GM18526 (cell line): Measurements from ENCODE around the gene PHF21B.

ENCODE experiments used
- POLR2A ChIP-seq: IDR thresholded peaks from 3 replicates; pipeline ENCODE4 v1.6.1; 2011; ENCODE audit not compliant: insufficient read length; ENCODE audit errors: extremely low read depth

Gene PHF21B

GRCh38 chr22:44914026-44914721 is 95.6 kb downstream of the PHF21B start:
- TF ChIP-seq POLR2A: no peak

GRCh38 chr22:44913198-44913983 is 96.4 kb downstream of the PHF21B start:
- no peak for TF ChIP-seq POLR2A

GRCh38 chr22:44909241-44909640 is 100.6 kb downstream of the PHF21B start:
- no peak for TF ChIP-seq POLR2A

- TF ChIP-seq POLR2A: no peak
These were observed 101.8 kb downstream of the PHF21B start for GRCh38 chr22:44907765-44908737.

GRCh38 chr22:44906999-44907644 is 102.7 kb downstream of the PHF21B start:
- TF ChIP-seq POLR2A: no peak

GRCh38 chr22:44906248-44906936 is 103.4 kb downstream of the PHF21B start:
- no peak for TF ChIP-seq POLR2A

GRCh38 chr22:44901301-44901700 is 108.5 kb downstream of the PHF21B start:
- TF ChIP-seq POLR2A: no peak

- no peak for TF ChIP-seq POLR2A
These were observed 111.6 kb downstream of the PHF21B start for GRCh38 chr22:44898236-44898635.

- TF ChIP-seq POLR2A: no peak
These were observed 114.3 kb downstream of the PHF21B start for GRCh38 chr22:44895296-44896055.

GRCh38 chr22:44894782-44895181 is 115.0 kb downstream of the PHF21B start:
- no peak for TF ChIP-seq POLR2A

GRCh38 chr22:44894321-44894720 is 115.5 kb downstream of the PHF21B start:
- no peak for TF ChIP-seq POLR2A

- no peak for TF ChIP-seq POLR2A
These were observed 116.1 kb downstream of the PHF21B start for GRCh38 chr22:44893731-44894080.

GRCh38 chr22:44892803-44893730 is 116.7 kb downstream of the PHF21B start:
- TF ChIP-seq POLR2A: no peak
